BLaER1 (cell line): ENCODE measurements around the gene SLC52A3.
"Not testable (repeated sequence)": the region's sequence is repeated elsewhere in the genome, so short reads cannot be mapped to it uniquely, and the experiment has no call there.

Experiments used
- H3K27ac ChIP-seq: shearing (Covaris generic); formaldehyde crosslinking; 2 replicates; pipeline ENCODE4 v1.8.1; 2022
- H3K27me3 ChIP-seq: shearing (Covaris generic); formaldehyde crosslinking; 2 replicates; pipeline ENCODE4 v1.8.1; 2022
- H3K36me3 ChIP-seq: shearing (Covaris generic); formaldehyde crosslinking; 2 replicates; pipeline ENCODE4 v1.8.1; 2022
- H3K4me1 ChIP-seq: shearing (Covaris generic); formaldehyde crosslinking; 2 replicates; pipeline ENCODE4 v1.8.1; 2022
- H3K4me2 ChIP-seq: shearing (Covaris generic); formaldehyde crosslinking; 2 replicates; pipeline ENCODE4 v1.8.1; 2022
- H3K4me3 ChIP-seq: shearing (Covaris generic); formaldehyde crosslinking; 2 replicates; pipeline ENCODE4 v1.8.1; 2022
- H3K9ac ChIP-seq: shearing (Covaris generic); formaldehyde crosslinking; 2 replicates; pipeline ENCODE4 v1.8.1; 2022
- H3K9me3 ChIP-seq: shearing (Covaris generic); formaldehyde crosslinking; 2 replicates; pipeline ENCODE4 v1.8.1; 2022
- H4K20me1 ChIP-seq: shearing (Covaris generic); formaldehyde crosslinking; 2 replicates; pipeline ENCODE4 v1.8.1; 2022
- Cebpa-rat ChIP-seq: shearing (Covaris generic); IDR thresholded peaks from 2 replicates; pipeline ENCODE4 v1.8.1; 2022

SLC52A3 gene

GRCh38 chr20:768426-768978 is at the start of gene SLC52A3:
SLC52A3 (minus strand) TSS chr20:768500; CDS start chr20:765774, 2,726 bp downstream.
- no peak within 1 kb of the TSS for H3K27ac ChIP-seq
- no peaks in the 10 kb centered on the region for H3K36me3 ChIP-seq
- peaks cover 4% of the 10 kb centered on the region for H3K9me3 ChIP-seq
- TF ChIP-seq Cebpa-rat: no peak
- H3K27me3 ChIP-seq: no peaks in the 10 kb centered on the region
- H3K9ac ChIP-seq: no peak within 1 kb of the TSS
- no peak within 1 kb of the TSS for H3K4me3 ChIP-seq
- H4K20me1 ChIP-seq: no peaks in the 10 kb centered on the region
- H3K4me2 ChIP-seq: no peak within 1 kb of the TSS
- H3K4me1 ChIP-seq: peaks cover 10% of the 10 kb centered on the region

GRCh38 chr20:815914-816606 is 47.8 kb upstream of the SLC52A3 start:
- Histone ChIP-seq H3K36me3 (no peaks in the 10 kb centered on the region), H3K4me2 (no peak overlapping the region), H3K27me3 (no peaks in the 10 kb centered on the region), H3K27ac (no peak overlapping the region), H4K20me1 (no peaks in the 10 kb centered on the region), H3K4me3 (no peak overlapping the region), H3K9ac (no peak overlapping the region), H3K9me3 (no peaks in the 10 kb centered on the region; the same call in 1 of the 2 replicates), H3K4me1 (no peaks in the 10 kb centered on the region)
- TF ChIP-seq Cebpa-rat: no peak

- no peaks in the 10 kb centered on the region for H4K20me1 ChIP-seq
- H3K4me1 ChIP-seq: no peaks in the 10 kb centered on the region
- no peak overlapping the region for H3K4me3 ChIP-seq
- H3K9me3 ChIP-seq: no peaks in the 10 kb centered on the region; the same call in 1 of the 2 replicates
- no peak overlapping the region for H3K4me2 ChIP-seq
- no peaks in the 10 kb centered on the region for H3K36me3 ChIP-seq
- no peak for TF ChIP-seq Cebpa-rat
- H3K9ac ChIP-seq: no peak overlapping the region
- no peak overlapping the region for H3K27ac ChIP-seq
- no peaks in the 10 kb centered on the region for H3K27me3 ChIP-seq
These were observed 46.9 kb upstream of the SLC52A3 start for GRCh38 chr20:815226-815625.

GRCh38 chr20:813390-813789 is 45.1 kb upstream of the SLC52A3 start:
- Histone ChIP-seq H3K27me3 (no peaks in the 10 kb centered on the region), H3K4me2 (no peak overlapping the region), H3K9me3 (peaks cover 14% of the 10 kb centered on the region), H4K20me1 (no peaks in the 10 kb centered on the region), H3K9ac (no peak overlapping the region), H3K4me3 (no peak overlapping the region), H3K4me1 (no peaks in the 10 kb centered on the region), H3K36me3 (no peaks in the 10 kb centered on the region), H3K27ac (no peak overlapping the region)
- TF ChIP-seq Cebpa-rat: no peak

- not testable (repeated sequence) for H4K20me1 ChIP-seq, H3K27ac ChIP-seq, H3K4me2 ChIP-seq, H3K9ac ChIP-seq, H3K4me3 ChIP-seq, H3K36me3 ChIP-seq, H3K4me1 ChIP-seq, H3K27me3 ChIP-seq
- peaks cover 23% of the 10 kb centered on the region for H3K9me3 ChIP-seq
These were observed 44.1 kb upstream of the SLC52A3 start for GRCh38 chr20:812435-812814.

GRCh38 chr20:811776-812434 is 43.6 kb upstream of the SLC52A3 start:
- not testable (repeated sequence) for H3K4me1 ChIP-seq, H3K36me3 ChIP-seq, H3K27me3 ChIP-seq, H3K4me3 ChIP-seq, H3K4me2 ChIP-seq, H3K9ac ChIP-seq, H4K20me1 ChIP-seq, H3K27ac ChIP-seq
- peaks cover 28% of the 10 kb centered on the region for H3K9me3 ChIP-seq

GRCh38 chr20:805713-806112 is 37.4 kb upstream of the SLC52A3 start:
- Histone ChIP-seq H3K4me2 (no peak overlapping the region), H3K4me3 (no peak overlapping the region), H3K4me1 (no peaks in the 10 kb centered on the region), H4K20me1 (no peaks in the 10 kb centered on the region), H3K27ac (no peak overlapping the region), H3K9me3 (peaks cover 64% of the 10 kb centered on the region), H3K36me3 (no peaks in the 10 kb centered on the region), H3K27me3 (no peaks in the 10 kb centered on the region), H3K9ac (no peak overlapping the region)
- no peak for TF ChIP-seq Cebpa-rat

GRCh38 chr20:801678-802077 is 33.4 kb upstream of the SLC52A3 start:
- H3K4me2 ChIP-seq: no peak overlapping the region
- H4K20me1 ChIP-seq: no peaks in the 10 kb centered on the region
- no peaks in the 10 kb centered on the region for H3K36me3 ChIP-seq
- H3K27ac ChIP-seq: no peak overlapping the region
- peaks cover 33% of the 10 kb centered on the region for H3K9me3 ChIP-seq
- H3K4me3 ChIP-seq: no peak overlapping the region
- no peaks in the 10 kb centered on the region for H3K4me1 ChIP-seq
- TF ChIP-seq Cebpa-rat: no peak
- H3K9ac ChIP-seq: no peak overlapping the region
- no peaks in the 10 kb centered on the region for H3K27me3 ChIP-seq

- H3K27me3 ChIP-seq: not testable (repeated sequence)
These were observed 31.7 kb upstream of the SLC52A3 start for GRCh38 chr20:800026-800425.

GRCh38 chr20:798746-799145 is 30.4 kb upstream of the SLC52A3 start:
- not testable (repeated sequence) for H3K4me2 ChIP-seq, H3K4me1 ChIP-seq, H3K4me3 ChIP-seq, H3K27ac ChIP-seq, H4K20me1 ChIP-seq, H3K9ac ChIP-seq, H3K27me3 ChIP-seq, H3K36me3 ChIP-seq
- H3K9me3 ChIP-seq: peaks cover 23% of the 10 kb centered on the region

More at GRCh38 chr20:800026-800425, 31.7 kb upstream of the SLC52A3 start:
- H3K4me1 ChIP-seq, H3K36me3 ChIP-seq, H3K9ac ChIP-seq, H4K20me1 ChIP-seq, H3K4me3 ChIP-seq, H3K27ac ChIP-seq, H3K4me2 ChIP-seq: not testable (repeated sequence)
- peaks cover 23% of the 10 kb centered on the region for H3K9me3 ChIP-seq
